Body of pancreas (tissue), 4 donors: Measurements from ENCODE around the gene TF.

Experiments used
- POLR2A ChIP-seq, 3 donors: fragments of 450-650 bp; IDR thresholded peaks; one replicate each; pipeline ENCODE4 v1.6.1; 2016; ENCODE audit warnings: antibody characterized with exemption in 3 of 3, mild to moderate bottlenecking in 2 of 3
- TF ChIP-seq, protein P1 (sequence below), 7 experiments: fragments of 450-650 bp in 4 of 7; fragments of 200-600 bp in 3 of 7; sonication (generic) in 3 of 7; IDR thresholded peaks; one replicate each; pipeline ENCODE4 v1.5.1; 2016 to 2019; ENCODE audit warnings: antibody characterized with exemption in 7 of 7

DNA sequence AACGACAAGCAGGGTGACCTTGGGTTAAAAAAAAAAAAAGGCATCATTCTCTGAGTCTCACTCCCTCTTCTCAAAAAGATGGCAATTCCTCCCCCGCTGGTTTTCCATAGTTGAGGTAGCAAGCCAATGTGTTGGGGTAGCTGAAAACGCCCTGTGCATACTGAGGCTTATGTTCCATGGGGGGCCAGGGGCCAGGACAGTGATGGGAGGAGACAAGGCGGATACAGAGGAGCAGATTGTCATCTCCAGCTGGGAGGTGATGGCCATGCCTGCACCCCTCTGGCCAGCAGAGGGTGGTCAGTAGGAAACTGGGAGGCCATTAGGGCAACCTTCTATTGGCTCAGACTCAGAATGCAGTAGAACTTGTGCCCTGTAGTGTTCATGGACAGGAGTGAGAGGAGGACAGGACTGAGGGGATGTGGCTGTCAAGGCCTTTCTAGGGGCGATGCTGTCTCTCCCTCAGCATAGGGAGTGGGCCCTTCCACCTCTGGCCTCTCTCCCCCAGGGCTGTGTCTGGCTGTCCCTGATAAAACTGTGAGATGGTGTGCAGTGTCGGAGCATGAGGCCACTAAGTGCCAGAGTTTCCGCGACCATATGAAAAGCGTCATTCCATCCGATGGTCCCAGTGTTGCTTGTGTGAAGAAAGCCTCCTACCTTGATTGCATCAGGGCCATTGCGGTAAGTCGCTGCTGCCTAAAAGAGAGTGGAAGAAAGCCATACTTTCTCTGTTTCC, 1.9 kb downstream of the TF start:
- TF ChIP-seq, protein P1, sequence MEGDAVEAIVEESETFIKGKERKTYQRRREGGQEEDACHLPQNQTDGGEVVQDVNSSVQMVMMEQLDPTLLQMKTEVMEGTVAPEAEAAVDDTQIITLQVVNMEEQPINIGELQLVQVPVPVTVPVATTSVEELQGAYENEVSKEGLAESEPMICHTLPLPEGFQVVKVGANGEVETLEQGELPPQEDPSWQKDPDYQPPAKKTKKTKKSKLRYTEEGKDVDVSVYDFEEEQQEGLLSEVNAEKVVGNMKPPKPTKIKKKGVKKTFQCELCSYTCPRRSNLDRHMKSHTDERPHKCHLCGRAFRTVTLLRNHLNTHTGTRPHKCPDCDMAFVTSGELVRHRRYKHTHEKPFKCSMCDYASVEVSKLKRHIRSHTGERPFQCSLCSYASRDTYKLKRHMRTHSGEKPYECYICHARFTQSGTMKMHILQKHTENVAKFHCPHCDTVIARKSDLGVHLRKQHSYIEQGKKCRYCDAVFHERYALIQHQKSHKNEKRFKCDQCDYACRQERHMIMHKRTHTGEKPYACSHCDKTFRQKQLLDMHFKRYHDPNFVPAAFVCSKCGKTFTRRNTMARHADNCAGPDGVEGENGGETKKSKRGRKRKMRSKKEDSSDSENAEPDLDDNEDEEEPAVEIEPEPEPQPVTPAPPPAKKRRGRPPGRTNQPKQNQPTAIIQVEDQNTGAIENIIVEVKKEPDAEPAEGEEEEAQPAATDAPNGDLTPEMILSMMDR (IDR thresholded peaks at IDR 0.05) = no peak
- TF ChIP-seq POLR2A (IDR thresholded peaks at IDR 0.05) = no peak
